Measurements from ENCODE around the gene KCNMA1. TPM values are rescaled to one million over a fixed set of nuclear protein-coding genes. Genes with fewer than 3 reads are reported as not detected.

Gene KCNMA1
- total and polyA plus RNA-seq, 9 of the 15 experiments (the other 6 are each of a cell fraction or from before 2014, with no cell fraction given), result 0.01 to 0.95 (median 0.15) TPM; not detected in 4

DNA sequence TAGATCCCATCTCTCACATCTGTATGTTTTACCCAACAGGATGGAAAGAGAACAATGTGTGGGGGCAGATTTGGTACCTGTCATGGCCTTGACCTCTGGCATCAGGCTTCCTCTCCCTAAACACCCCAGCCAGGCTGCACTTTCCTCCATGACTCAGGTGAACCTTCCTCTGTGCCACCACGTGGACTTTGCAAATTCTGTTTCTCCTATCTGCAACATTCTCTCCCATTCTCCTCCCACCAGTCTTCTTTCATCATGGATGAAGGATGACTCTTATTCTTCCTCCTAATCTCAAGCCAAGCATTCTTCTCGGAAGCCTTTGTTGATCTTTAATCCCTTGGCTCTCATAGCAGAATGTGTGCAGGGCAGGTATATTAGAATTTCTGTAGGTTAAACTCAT, 355.4 kb downstream of the KCNMA1 start:
- no peak for ATAC-seq
- in situ Hi-C loops (cut with MboI), result no loop called here

More for the DNA sequence above, 355.4 kb downstream of the KCNMA1 start:
- H3K27me3 ChIP-seq (ENCODE audit: control insufficient read depth in 2 of 2, insufficient read depth in 2 of 2, low read length in 2 of 2), result peaks cover 0 to 1% of the 10 kb centered on the region in 2 experiments; a peak in 1 of 5 replicates
- H2AFZ ChIP-seq (ENCODE audit: low read depth, low read length), result no peak overlapping the region
- no TSS peak for BruUV-seq (replicated peaks)
- H4K20me1 ChIP-seq (replicated peaks; ENCODE audit: control insufficient read depth, insufficient read depth, low read length), result no peaks in the 10 kb centered on the region
- DNase-seq (ENCODE audit: extremely low read depth in 1 of 4, low spot score in 3 of 4) (no peak), FAIRE-seq (no peak)
- CTCF ChIA-PET (ENCODE audit: low intra/inter-chr PET ratio), result no interaction called here
- TF ChIP-seq SMARCA5 (IDR thresholded peaks at IDR 0.05), result no peak
- no peak for TF ChIP-seq XRCC4 (IDR thresholded peaks at IDR 0.05; ENCODE audit: extremely low read depth, insufficient read depth, insufficient read length)
- no peak for TF ChIP-seq ZNF12 (CRISPR knock-in tag; IDR thresholded peaks at IDR 0.05)
- TF ChIP-seq, protein P1, sequence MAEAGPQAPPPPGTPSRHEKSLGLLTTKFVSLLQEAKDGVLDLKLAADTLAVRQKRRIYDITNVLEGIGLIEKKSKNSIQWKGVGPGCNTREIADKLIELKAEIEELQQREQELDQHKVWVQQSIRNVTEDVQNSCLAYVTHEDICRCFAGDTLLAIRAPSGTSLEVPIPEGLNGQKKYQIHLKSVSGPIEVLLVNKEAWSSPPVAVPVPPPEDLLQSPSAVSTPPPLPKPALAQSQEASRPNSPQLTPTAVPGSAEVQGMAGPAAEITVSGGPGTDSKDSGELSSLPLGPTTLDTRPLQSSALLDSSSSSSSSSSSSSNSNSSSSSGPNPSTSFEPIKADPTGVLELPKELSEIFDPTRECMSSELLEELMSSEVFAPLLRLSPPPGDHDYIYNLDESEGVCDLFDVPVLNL (CRISPR knock-in tag; IDR thresholded peaks at IDR 0.05; ENCODE audit: low read depth), result no peak
- no peak for TF ChIP-seq ZNF41 (CRISPR knock-in tag; conservative IDR thresholded peaks at IDR 0.05)
- no peak for TF ChIP-seq XRCC3 (IDR thresholded peaks at IDR 0.05)
- TF ChIP-seq RFX7 (CRISPR knock-in tag; IDR thresholded peaks at IDR 0.05), result no peak
- TF ChIP-seq ZNF699 (CRISPR knock-in tag; IDR thresholded peaks at IDR 0.05; ENCODE audit: insufficient replicate concordance), result no peak
- no peak for TF ChIP-seq ETV1 (tag; conservative IDR thresholded peaks at IDR 0.05; ENCODE audit: low read depth)
- no peak for TF ChIP-seq ELF1 (tag; IDR thresholded peaks at IDR 0.05)
- no peak for TF ChIP-seq RBM17 (IDR thresholded peaks at IDR 0.05; ENCODE audit: borderline replicate concordance, low read depth, low read length)
- no peak for TF ChIP-seq ARID2 (IDR thresholded peaks at IDR 0.05)
- TF ChIP-seq FIP1L1 (IDR thresholded peaks at IDR 0.05; ENCODE audit: low read depth, low read length, poor library complexity, severe bottlenecking), result no peak
- TF ChIP-seq, protein P2, sequence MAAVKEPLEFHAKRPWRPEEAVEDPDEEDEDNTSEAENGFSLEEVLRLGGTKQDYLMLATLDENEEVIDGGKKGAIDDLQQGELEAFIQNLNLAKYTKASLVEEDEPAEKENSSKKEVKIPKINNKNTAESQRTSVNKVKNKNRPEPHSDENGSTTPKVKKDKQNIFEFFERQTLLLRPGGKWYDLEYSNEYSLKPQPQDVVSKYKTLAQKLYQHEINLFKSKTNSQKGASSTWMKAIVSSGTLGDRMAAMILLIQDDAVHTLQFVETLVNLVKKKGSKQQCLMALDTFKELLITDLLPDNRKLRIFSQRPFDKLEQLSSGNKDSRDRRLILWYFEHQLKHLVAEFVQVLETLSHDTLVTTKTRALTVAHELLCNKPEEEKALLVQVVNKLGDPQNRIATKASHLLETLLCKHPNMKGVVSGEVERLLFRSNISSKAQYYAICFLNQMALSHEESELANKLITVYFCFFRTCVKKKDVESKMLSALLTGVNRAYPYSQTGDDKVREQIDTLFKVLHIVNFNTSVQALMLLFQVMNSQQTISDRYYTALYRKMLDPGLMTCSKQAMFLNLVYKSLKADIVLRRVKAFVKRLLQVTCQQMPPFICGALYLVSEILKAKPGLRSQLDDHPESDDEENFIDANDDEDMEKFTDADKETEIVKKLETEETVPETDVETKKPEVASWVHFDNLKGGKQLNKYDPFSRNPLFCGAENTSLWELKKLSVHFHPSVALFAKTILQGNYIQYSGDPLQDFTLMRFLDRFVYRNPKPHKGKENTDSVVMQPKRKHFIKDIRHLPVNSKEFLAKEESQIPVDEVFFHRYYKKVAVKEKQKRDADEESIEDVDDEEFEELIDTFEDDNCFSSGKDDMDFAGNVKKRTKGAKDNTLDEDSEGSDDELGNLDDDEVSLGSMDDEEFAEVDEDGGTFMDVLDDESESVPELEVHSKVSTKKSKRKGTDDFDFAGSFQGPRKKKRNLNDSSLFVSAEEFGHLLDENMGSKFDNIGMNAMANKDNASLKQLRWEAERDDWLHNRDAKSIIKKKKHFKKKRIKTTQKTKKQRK (IDR thresholded peaks at IDR 0.05; ENCODE audit: borderline replicate concordance, low read depth, low read length), result no peak
- no peak for TF ChIP-seq PTTG1 (tag; IDR thresholded peaks at IDR 0.05; ENCODE audit: low read depth)
- H3K27ac ChIP-seq (ENCODE audit: extremely low read depth, low read depth, low read length), result no peak overlapping the region
- H3K9ac ChIP-seq (ENCODE audit: insufficient read depth in 1 of 2, low read depth in 2 of 2, low read length in 2 of 2), result no peak overlapping the region
- POLR2A ChIA-PET, result no interaction called here
- no peaks in the 10 kb centered on the region for H3K79me2 ChIP-seq (ENCODE audit: control insufficient read depth, insufficient read depth, low read length)
- H3K4me3 ChIP-seq, result no peak overlapping the region
- no peaks in the 10 kb centered on the region for H3K36me3 ChIP-seq (ENCODE audit: control insufficient read depth, insufficient read depth, low read length)
- no peaks in the 10 kb centered on the region for H3K9me1 ChIP-seq (ENCODE audit: control insufficient read depth, insufficient read depth, low read length)
- no peaks in the 10 kb centered on the region for H3K9me3 ChIP-seq (replicated peaks; ENCODE audit: control insufficient read depth, insufficient read depth, low read depth, low read length)
- no peaks in the 10 kb centered on the region; a peak in 1 of 5 replicates for H3K4me1 ChIP-seq (replicated peaks in 1 of 2; ENCODE audit: control insufficient read depth in 2 of 2, insufficient read depth in 2 of 2, low read length in 2 of 2)
- WGBS (ENCODE audit: insufficient coverage, low coverage, missing lambda C conversion rate), result 0% methylated on average over 2 of the region's 2 CpGs
- intact Hi-C loops (cut with micrococcal nuclease), result no loop called here
- no peak overlapping the region for H3K4me2 ChIP-seq (ENCODE audit: insufficient read depth, low read length)
